Vagina (tissue), 2 donors: ENCODE data around the gene SPACA4.

ENCODE experiments used
- CTCF ChIP-seq, 3 experiments: fragments of 450-650 bp in 2 of 3; fragments of 200-600 bp in 1 of 3; sonication (generic) in 1 of 3; IDR thresholded peaks; one replicate each; pipeline ENCODE4 v1.5.1; 2017 to 2019; ENCODE audit warnings: antibody characterized with exemption in 3 of 3, mild to moderate bottlenecking in 2 of 3, moderate library complexity in 2 of 3
- POLR2A ChIP-seq, 2 donors: fragments of 450-650 bp; IDR thresholded peaks; one replicate each; pipeline ENCODE4 v1.6.1; 2017; ENCODE audit warnings: antibody characterized with exemption in 2 of 2, mild to moderate bottlenecking in 2 of 2, moderate library complexity in 2 of 2

DNA sequence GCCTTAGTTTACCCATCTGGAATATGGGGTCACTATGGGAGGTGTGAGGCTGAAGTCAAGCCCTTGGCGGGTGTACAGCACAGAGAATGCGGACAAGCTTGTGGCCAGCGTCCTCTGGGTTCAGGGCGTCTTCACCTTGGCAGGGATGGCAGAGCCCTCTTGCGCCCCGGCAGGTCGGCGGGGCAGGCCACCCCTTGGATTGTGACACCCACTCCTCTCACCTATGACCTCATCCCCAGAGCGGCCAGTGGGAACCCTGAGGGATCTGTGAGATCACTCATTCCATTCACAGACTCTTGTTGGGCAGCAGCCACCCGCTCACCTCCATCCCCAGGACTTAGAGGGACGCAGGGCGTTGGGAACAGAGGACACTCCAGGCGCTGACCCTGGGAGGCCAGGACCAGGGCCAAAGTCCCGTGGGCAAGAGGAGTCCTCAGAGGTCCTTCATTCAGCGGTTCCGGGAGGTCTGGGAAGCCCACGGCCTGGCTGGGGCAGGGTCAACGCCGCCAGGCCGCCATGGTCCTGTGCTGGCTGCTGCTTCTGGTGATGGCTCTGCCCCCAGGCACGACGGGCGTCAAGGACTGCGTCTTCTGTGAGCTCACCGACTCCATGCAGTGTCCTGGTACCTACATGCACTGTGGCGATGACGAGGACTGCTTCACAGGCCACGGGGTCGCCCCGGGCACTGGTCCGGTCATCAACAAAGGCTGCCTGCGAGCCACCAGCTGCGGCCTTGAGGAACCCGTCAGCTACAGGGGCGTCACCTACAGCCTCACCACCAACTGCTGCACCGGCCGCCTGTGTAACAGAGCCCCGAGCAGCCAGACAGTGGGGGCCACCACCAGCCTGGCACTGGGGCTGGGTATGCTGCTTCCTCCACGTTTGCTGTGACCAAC lies at the start of gene SPACA4:
- TF ChIP-seq CTCF (IDR thresholded peaks at IDR 0.05) (no peak), POLR2A (IDR thresholded peaks at IDR 0.05) (no peak)
